GM18511 (cell line): ENCODE results near the gene BICC1.

ENCODE experiments used
- ATAC-seq: cut with Tn5 transposase; IDR thresholded peaks from one replicate; pipeline ENCODE4 v1.9.1; 2021; ENCODE audit warnings: mild to moderate bottlenecking, moderate library complexity; ENCODE audit not compliant: unreplicated experiment

Gene BICC1

GRCh38 chr10:58813573-58813972 lies 300.9 kb downstream of the BICC1 start:
- no peak for ATAC-seq

- no peak for ATAC-seq
Observed at GRCh38 chr10:58817201-58817846, 304.7 kb downstream of the BICC1 start.

GRCh38 chr10:58818900-58819299 lies 306.2 kb downstream of the BICC1 start:
- no peak for ATAC-seq

- no peak for ATAC-seq
Observed at GRCh38 chr10:58820386-58820785, 307.7 kb downstream of the BICC1 start.

- ATAC-seq: no peak
Observed at GRCh38 chr10:58820861-58821751, 308.4 kb downstream of the BICC1 start.

GRCh38 chr10:58821752-58822056 lies 309.0 kb downstream of the BICC1 start:
- ATAC-seq: no peak

- no peak for ATAC-seq
Observed at GRCh38 chr10:58823983-58824382, 311.3 kb downstream of the BICC1 start.

GRCh38 chr10:58824396-58824795 lies 311.7 kb downstream of the BICC1 start:
- no peak for ATAC-seq

- no peak for ATAC-seq
Observed at GRCh38 chr10:58826694-58827093, 314.0 kb downstream of the BICC1 start.

- no peak for ATAC-seq
Observed at GRCh38 chr10:58827381-58827780, 314.7 kb downstream of the BICC1 start.

GRCh38 chr10:58829839-58830238 lies 317.2 kb downstream of the BICC1 start:
- ATAC-seq: no peak

- no peak for ATAC-seq
Observed at GRCh38 chr10:58830697-58831096, 318.0 kb downstream of the BICC1 start.

GRCh38 chr10:58833771-58834561 lies 321.3 kb downstream of the BICC1 start:
- ATAC-seq: no peak

GRCh38 chr10:58836176-58836700 lies 323.6 kb downstream of the BICC1 start:
- ATAC-seq: no peak

GRCh38 chr10:58836991-58837575 lies 324.4 kb downstream of the BICC1 start:
- no peak for ATAC-seq

- no peak for ATAC-seq
Observed at GRCh38 chr10:58837826-58838225, 325.2 kb downstream of the BICC1 start.

GRCh38 chr10:58838561-58839208 lies 326.0 kb downstream of the BICC1 start:
- ATAC-seq: no peak

GRCh38 chr10:58839771-58840170 lies 327.1 kb downstream of the BICC1 start:
- no peak for ATAC-seq

- ATAC-seq: no peak
Observed at GRCh38 chr10:58840840-58841435, 328.3 kb downstream of the BICC1 start.

- ATAC-seq: no peak
Observed at GRCh38 chr10:58842860-58843376, 330.2 kb downstream of the BICC1 start.
